Endothelial cell of hepatic sinusoid (primary cell): ENCODE data around the gene CUEDC2.

ENCODE experiments used
- in situ Hi-C: cut with HindIII; loops from 2 replicates; pipeline ENCODE4 v1.10.0; 2017; ENCODE audit warnings: low sequenced_read_pairs

CUEDC2 gene

GRCh38 chr10:102432162-102432950 lies at the start of gene CUEDC2:
Gene CUEDC2, minus strand, starts transcription at chr10:102432574. Its CDS starts 7,386 bp downstream, at chr10:102425188.
- in situ Hi-C loops: loop anchor here (5.0 kb wide), 1 partner anchor 50 kb away; no protein-coding TSS in a partner anchor

- in situ Hi-C loops: loop anchor here (5.0 kb wide), 3 partner anchors 37 to 108 kb away; no protein-coding TSS in a partner anchor
Measured at GRCh38 chr10:102480396-102480795, 48.0 kb upstream of the CUEDC2 start.

GRCh38 chr10:102479651-102480050 lies 47.3 kb upstream of the CUEDC2 start:
- in situ Hi-C loops: loop anchor here (5.0 kb wide), 3 partner anchors 37 to 107 kb away; no protein-coding TSS in a partner anchor

GRCh38 chr10:102476466-102477141 lies 44.2 kb upstream of the CUEDC2 start:
- in situ Hi-C loops: no loop called here

- in situ Hi-C loops: no loop called here
Measured at GRCh38 chr10:102475451-102476040, 43.2 kb upstream of the CUEDC2 start.

- in situ Hi-C loops: no loop called here
Measured at GRCh38 chr10:102473445-102474331, 41.3 kb upstream of the CUEDC2 start.

- in situ Hi-C loops: no loop called here
Measured at GRCh38 chr10:102470579-102471546, 38.5 kb upstream of the CUEDC2 start.

GRCh38 chr10:102468683-102469082 lies 36.3 kb upstream of the CUEDC2 start:
- in situ Hi-C loops: loop anchor here (10.0 kb wide), 1 partner anchor 244 kb away; the partner anchor contains the start of gene ELOVL3

GRCh38 chr10:102467971-102468438 lies 35.6 kb upstream of the CUEDC2 start:
- in situ Hi-C loops: loop anchor here (10.0 kb wide), 1 partner anchor 243 kb away; the partner anchor contains the start of gene ELOVL3

GRCh38 chr10:102467318-102467717 lies 34.9 kb upstream of the CUEDC2 start:
- in situ Hi-C loops: loop anchor here (10.0 kb wide), 1 partner anchor 243 kb away; the partner anchor contains the start of gene ELOVL3

GRCh38 chr10:102465466-102465865 lies 33.1 kb upstream of the CUEDC2 start:
- in situ Hi-C loops: loop anchor here (10.0 kb wide), 1 partner anchor 241 kb away; the partner anchor contains the start of gene ELOVL3

- in situ Hi-C loops: loop anchor here (10.0 kb wide), 1 partner anchor 239 kb away; the partner anchor contains the start of gene ELOVL3
Measured at GRCh38 chr10:102463983-102464382, 31.6 kb upstream of the CUEDC2 start.

- in situ Hi-C loops: loop anchor here (10.0 kb wide), 1 partner anchor 238 kb away; the partner anchor contains the start of gene ELOVL3
Measured at GRCh38 chr10:102462512-102463054, 30.2 kb upstream of the CUEDC2 start.

- in situ Hi-C loops: loop anchor here (10.0 kb wide), 1 partner anchor 237 kb away; the partner anchor contains the start of gene ELOVL3
Measured at GRCh38 chr10:102461187-102462054, 29.0 kb upstream of the CUEDC2 start.

- in situ Hi-C loops: loop anchor here (10.0 kb wide), 1 partner anchor 236 kb away; the partner anchor contains the start of gene ELOVL3
Measured at GRCh38 chr10:102460836-102461186, 28.4 kb upstream of the CUEDC2 start.

GRCh38 chr10:102458656-102459055 lies 26.3 kb upstream of the CUEDC2 start:
- in situ Hi-C loops: no loop called here

GRCh38 chr10:102457591-102458150 lies 25.3 kb upstream of the CUEDC2 start:
- in situ Hi-C loops: no loop called here
